ENCODE data around the gene ARHGEF25.
A peak's percentile ranks its signal among the peaks of the same experiment; 100 is the strongest.

ARHGEF25 gene

GRCh38 chr12:57592551-57593165 is 18.6 kb upstream of the ARHGEF25 start:
- no peak for TF ChIP-seq CTCF (IDR thresholded peaks at IDR 0.05; ENCODE audit: control insufficient read depth, extremely low read depth, insufficient read depth)
- H3K4me3 ChIP-seq (ENCODE audit: low read depth, low read length) = no peak overlapping the region
- DNase-seq (ENCODE audit: low read depth) = no peak

- DNase-seq (ENCODE audit: low read depth) = no peak
- H3K4me3 ChIP-seq (ENCODE audit: low read depth, low read length) = no peak overlapping the region
- no peak for TF ChIP-seq CTCF (IDR thresholded peaks at IDR 0.05; ENCODE audit: control insufficient read depth, extremely low read depth, insufficient read depth)
Observed at GRCh38 chr12:57593187-57593586, 18.0 kb upstream of the ARHGEF25 start.

- H3K4me3 ChIP-seq (ENCODE audit: low read depth, low read length) = no peak overlapping the region
- no peak for TF ChIP-seq CTCF (IDR thresholded peaks at IDR 0.05; ENCODE audit: control insufficient read depth, extremely low read depth, insufficient read depth)
- DNase-seq (ENCODE audit: low read depth) = no peak
Observed at GRCh38 chr12:57600395-57600794, 10.8 kb upstream of the ARHGEF25 start.

GRCh38 chr12:57602544-57602943 is 8.7 kb upstream of the ARHGEF25 start:
- no peak for TF ChIP-seq CTCF (IDR thresholded peaks at IDR 0.05; ENCODE audit: control insufficient read depth, extremely low read depth, insufficient read depth)

GRCh38 chr12:57603324-57603723 is 7.9 kb upstream of the ARHGEF25 start:
- no peak overlapping the region for H3K4me3 ChIP-seq (ENCODE audit: low read depth, low read length)
- no peak for TF ChIP-seq CTCF (IDR thresholded peaks at IDR 0.05; ENCODE audit: control insufficient read depth, extremely low read depth, insufficient read depth)
- no peak for DNase-seq (ENCODE audit: low read depth)

More at GRCh38 chr12:57602544-57602943, 8.7 kb upstream of the ARHGEF25 start:
- no peak overlapping the region for H3K4me3 ChIP-seq (ENCODE audit: low read depth, low read length)
- no peak for DNase-seq (ENCODE audit: low read depth)

- DNase-seq (ENCODE audit: low read depth) = no peak
- peak overlapping the region; percentile 51; the same call in 1 of the 2 replicates for H3K4me3 ChIP-seq (ENCODE audit: low read depth, low read length)
- TF ChIP-seq CTCF (IDR thresholded peaks at IDR 0.05; ENCODE audit: control insufficient read depth, extremely low read depth, insufficient read depth) = no peak
Observed at GRCh38 chr12:57603815-57604453, 7.3 kb upstream of the ARHGEF25 start.
